ENCODE results near the gene LGALS1.
A peak's percentile ranks its signal among the peaks of the same experiment; 100 is the strongest.

The LGALS1 gene

DNA sequence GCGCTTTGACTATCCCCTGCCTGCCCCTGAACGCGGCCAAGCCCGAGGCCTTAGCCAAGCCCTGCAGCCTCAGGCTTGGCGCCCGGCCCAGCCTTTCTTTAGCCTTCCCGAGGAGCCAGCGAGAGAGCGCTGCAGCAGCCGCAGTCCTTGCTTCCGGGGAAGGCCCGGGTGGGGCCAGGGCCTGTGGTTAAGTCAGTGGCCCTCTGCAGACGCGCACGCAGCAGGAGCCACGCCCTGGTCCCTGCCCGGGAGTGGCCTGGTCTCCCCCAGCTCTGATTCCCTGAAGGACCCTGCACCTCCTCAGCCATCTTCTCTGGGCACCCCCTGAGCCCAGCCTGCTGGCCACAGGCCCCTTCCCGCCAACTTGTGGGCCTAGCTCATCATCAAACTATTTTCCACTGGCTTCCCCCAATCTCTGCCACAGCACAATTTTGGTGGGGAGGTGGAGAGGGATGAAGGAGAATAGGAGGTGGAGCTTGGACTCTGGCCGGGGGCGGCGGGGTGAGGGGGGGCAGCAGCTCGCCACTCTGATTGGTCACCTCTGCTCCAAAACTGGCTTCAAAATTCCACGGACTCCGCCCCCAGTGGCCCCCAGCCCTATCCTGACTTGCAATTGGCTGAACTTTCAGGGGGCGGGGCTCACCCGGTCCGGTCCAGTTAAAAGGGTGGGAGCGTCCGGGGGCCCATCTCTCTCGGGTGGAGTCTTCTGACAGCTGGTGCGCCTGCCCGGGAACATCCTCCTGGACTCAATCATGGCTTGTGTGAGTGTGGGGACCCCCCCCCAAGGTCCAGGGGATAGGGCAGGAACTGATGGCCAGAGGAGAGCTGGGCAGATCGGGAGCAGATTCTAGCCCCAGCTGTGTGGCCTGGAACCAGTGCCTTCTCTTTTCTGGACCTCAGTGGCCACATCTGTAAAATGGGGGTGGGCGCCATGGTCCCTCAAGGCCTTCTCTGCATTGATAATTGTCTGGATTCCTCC lies at the start of gene LGALS1:
Gene LGALS1 (plus strand): TSS at position 686 of the 979 bp plus-strand sequence. CDS start 67 bp downstream, at position 753.
- no peaks in the 10 kb centered on the region for H3K27me3 ChIP-seq (ENCODE audit: control insufficient read depth, insufficient read depth, low read length)
- peaks cover 15% of the 10 kb centered on the region for H3K4me1 ChIP-seq (ENCODE audit: control insufficient read depth, insufficient read depth, low read length)
- peak within 1 kb of the TSS; percentile 57 for H3K4me3 ChIP-seq (ENCODE audit: low read depth, low read length)
- peak within 1 kb of the TSS; percentile 63 for H3K9ac ChIP-seq (ENCODE audit: low read length)
- H3K36me3 ChIP-seq (ENCODE audit: control insufficient read depth, insufficient read depth, low read length): peaks cover 12% of the 10 kb centered on the region; the same call in 1 of the 2 replicates
- no peaks in the 10 kb centered on the region for H3K9me3 ChIP-seq (ENCODE audit: control insufficient read depth, insufficient read depth, low read depth, low read length)
- H3K27ac ChIP-seq (ENCODE audit: low read depth, low read length): peak within 1 kb of the TSS; percentile 67; the same call in 1 of the 2 replicates

DNA sequence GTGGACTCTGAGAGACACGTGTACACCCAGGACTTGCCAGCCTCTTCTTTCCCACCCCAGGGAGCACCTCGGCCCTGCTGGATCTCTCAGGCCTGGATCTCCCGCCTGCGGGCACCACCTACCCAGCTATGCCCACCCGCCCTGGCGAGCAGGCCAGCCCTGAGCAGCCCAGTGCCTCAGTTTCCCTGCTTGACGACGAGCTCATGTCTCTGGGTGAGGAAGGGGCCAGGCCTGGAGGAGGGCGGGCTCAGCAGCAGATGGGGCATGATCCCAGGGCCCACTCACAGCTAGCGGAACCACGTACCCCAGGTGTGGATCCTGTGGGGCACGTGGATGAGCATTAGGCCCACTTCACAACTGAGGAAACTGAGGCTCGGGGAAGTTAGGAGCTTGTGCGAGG lies 49.7 kb upstream of the LGALS1 start:
- no peaks in the 10 kb centered on the region for H3K9me3 ChIP-seq (ENCODE audit: control insufficient read depth, insufficient read depth, low read depth, low read length)
- H3K4me1 ChIP-seq (ENCODE audit: control insufficient read depth, insufficient read depth, low read length): peaks cover 3% of the 10 kb centered on the region; the same call in 1 of the 2 replicates
- H3K27me3 ChIP-seq (ENCODE audit: control insufficient read depth, insufficient read depth, low read length): no peaks in the 10 kb centered on the region
- H3K9ac ChIP-seq (ENCODE audit: low read length): no peak overlapping the region
- H3K27ac ChIP-seq (ENCODE audit: low read depth, low read length): no peak overlapping the region
- H3K4me3 ChIP-seq (ENCODE audit: low read depth, low read length): no peak overlapping the region
- H3K36me3 ChIP-seq (ENCODE audit: control insufficient read depth, insufficient read depth, low read length): peaks cover 71% of the 10 kb centered on the region

DNA sequence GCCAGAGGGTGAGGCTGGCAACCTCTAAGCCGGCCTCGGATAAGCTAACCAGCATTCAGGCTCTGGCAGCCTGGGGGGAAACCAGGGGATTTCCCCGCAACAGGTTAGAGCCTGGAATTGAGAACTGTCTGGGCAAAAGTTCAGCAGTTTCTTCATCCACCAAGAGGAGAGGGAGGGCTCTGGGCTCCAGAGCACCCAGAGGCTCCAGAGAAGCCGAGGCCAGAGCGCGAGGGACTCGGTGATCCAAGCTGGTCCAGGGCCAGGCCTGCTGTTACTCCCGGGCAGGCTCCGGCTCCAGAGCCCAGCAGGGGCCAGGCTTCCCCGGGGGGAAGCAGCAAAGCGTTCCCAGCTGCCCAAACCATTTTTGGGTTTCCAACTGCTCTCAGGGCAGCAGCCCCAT lies 49.3 kb upstream of the LGALS1 start:
- H3K27ac ChIP-seq (ENCODE audit: low read depth, low read length): no peak overlapping the region
- peaks cover 71% of the 10 kb centered on the region for H3K36me3 ChIP-seq (ENCODE audit: control insufficient read depth, insufficient read depth, low read length)
- H3K9me3 ChIP-seq (ENCODE audit: control insufficient read depth, insufficient read depth, low read depth, low read length): no peaks in the 10 kb centered on the region
- no peak overlapping the region for H3K9ac ChIP-seq (ENCODE audit: low read length)
- no peak overlapping the region for H3K4me3 ChIP-seq (ENCODE audit: low read depth, low read length)
- peaks cover 3% of the 10 kb centered on the region; the same call in 1 of the 2 replicates for H3K4me1 ChIP-seq (ENCODE audit: control insufficient read depth, insufficient read depth, low read length)
- no peaks in the 10 kb centered on the region for H3K27me3 ChIP-seq (ENCODE audit: control insufficient read depth, insufficient read depth, low read length)

DNA sequence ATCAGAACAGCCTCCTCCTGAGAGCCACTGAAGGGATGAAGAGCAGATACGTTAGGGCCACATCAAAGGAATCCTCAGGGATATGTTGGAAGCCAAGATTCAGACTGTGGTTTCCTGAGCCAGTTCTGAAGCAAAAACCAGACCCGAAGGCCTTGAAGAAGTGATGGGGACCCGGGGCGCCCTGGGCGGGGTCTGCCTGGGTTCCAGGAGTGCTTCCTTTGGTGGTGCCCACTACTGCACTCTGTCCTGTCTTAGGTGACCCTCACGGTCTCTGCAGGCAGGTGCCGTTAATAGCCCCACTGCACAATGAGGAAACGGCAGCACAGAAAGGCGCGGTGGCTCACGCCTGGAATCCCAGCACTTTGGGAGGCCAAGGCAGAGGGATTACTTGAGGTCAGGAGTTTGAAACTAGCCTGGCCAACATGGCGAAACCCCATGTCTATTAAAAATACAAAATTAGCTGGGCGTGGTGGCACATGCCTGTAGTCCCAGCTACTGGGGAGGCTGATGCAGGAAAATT lies 48.8 kb upstream of the LGALS1 start:
- peaks cover 71% of the 10 kb centered on the region for H3K36me3 ChIP-seq (ENCODE audit: control insufficient read depth, insufficient read depth, low read length)
- H3K4me1 ChIP-seq (ENCODE audit: control insufficient read depth, insufficient read depth, low read length): peaks cover 3% of the 10 kb centered on the region; the same call in 1 of the 2 replicates
- H3K9ac ChIP-seq (ENCODE audit: low read length): no peak overlapping the region
- H3K27ac ChIP-seq (ENCODE audit: low read depth, low read length): no peak overlapping the region
- no peaks in the 10 kb centered on the region for H3K27me3 ChIP-seq (ENCODE audit: control insufficient read depth, insufficient read depth, low read length)
- H3K9me3 ChIP-seq (ENCODE audit: control insufficient read depth, insufficient read depth, low read depth, low read length): no peaks in the 10 kb centered on the region
- H3K4me3 ChIP-seq (ENCODE audit: low read depth, low read length): no peak overlapping the region

DNA sequence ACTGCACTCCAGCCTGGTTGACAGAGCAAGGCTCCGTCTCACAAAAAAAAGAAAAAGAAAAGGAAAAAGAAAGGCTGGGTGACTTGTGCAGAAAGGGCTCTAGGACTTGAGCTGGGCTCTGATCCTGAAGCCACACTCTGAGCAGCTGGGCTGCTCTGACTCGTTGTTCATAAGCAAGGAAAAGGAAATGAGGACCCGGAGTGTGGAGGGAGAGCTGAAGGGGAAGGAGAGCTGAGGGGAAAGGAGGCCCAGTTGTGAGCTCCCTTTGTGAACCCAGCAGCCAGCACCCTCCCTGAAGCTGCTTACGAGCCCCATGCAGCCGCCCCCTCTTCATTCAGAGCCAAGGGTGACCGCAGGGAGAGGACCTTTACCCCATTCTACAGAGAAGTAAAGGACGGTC lies 48.3 kb upstream of the LGALS1 start:
- no peak overlapping the region for H3K9ac ChIP-seq (ENCODE audit: low read length)

DNA sequence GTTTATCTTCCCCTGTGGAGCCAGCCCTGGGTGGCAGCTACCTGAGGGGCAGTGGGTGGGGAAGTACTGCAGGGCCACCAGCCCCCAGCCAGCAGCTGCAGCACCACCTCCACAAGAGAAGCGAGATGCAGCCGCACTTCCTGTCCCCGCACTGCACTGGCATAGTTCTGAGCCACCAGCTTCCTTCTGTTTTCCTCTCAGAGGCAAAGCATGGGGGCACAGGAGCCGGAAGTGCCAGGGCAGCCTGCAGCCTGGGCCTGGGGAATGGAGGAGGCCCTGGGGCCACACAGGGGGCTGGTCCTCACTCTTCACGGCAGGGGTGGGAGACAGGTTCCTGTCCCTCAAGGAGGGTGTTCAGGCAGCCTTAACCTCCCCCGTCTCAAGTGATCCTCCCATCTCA lies 47.9 kb upstream of the LGALS1 start:
- peaks cover 5% of the 10 kb centered on the region; the same call in 1 of the 2 replicates for H3K4me1 ChIP-seq (ENCODE audit: control insufficient read depth, insufficient read depth, low read length)
- H3K9ac ChIP-seq (ENCODE audit: low read length): no peak overlapping the region
- no peaks in the 10 kb centered on the region for H3K27me3 ChIP-seq (ENCODE audit: control insufficient read depth, insufficient read depth, low read length)
- H3K27ac ChIP-seq (ENCODE audit: low read depth, low read length): no peak overlapping the region
- H3K36me3 ChIP-seq (ENCODE audit: control insufficient read depth, insufficient read depth, low read length): peaks cover 79% of the 10 kb centered on the region
- no peaks in the 10 kb centered on the region for H3K9me3 ChIP-seq (ENCODE audit: control insufficient read depth, insufficient read depth, low read depth, low read length)
- no peak overlapping the region for H3K4me3 ChIP-seq (ENCODE audit: low read depth, low read length)

More for the DNA sequence above, 48.3 kb upstream of the LGALS1 start:
- Histone ChIP-seq H3K4me1 (ENCODE audit: control insufficient read depth, insufficient read depth, low read length) (peaks cover 3% of the 10 kb centered on the region; the same call in 1 of the 2 replicates), H3K4me3 (ENCODE audit: low read depth, low read length) (no peak overlapping the region), H3K27ac (ENCODE audit: low read depth, low read length) (no peak overlapping the region), H3K36me3 (ENCODE audit: control insufficient read depth, insufficient read depth, low read length) (peaks cover 75% of the 10 kb centered on the region), H3K27me3 (ENCODE audit: control insufficient read depth, insufficient read depth, low read length) (no peaks in the 10 kb centered on the region), H3K9me3 (ENCODE audit: control insufficient read depth, insufficient read depth, low read depth, low read length) (no peaks in the 10 kb centered on the region)

DNA sequence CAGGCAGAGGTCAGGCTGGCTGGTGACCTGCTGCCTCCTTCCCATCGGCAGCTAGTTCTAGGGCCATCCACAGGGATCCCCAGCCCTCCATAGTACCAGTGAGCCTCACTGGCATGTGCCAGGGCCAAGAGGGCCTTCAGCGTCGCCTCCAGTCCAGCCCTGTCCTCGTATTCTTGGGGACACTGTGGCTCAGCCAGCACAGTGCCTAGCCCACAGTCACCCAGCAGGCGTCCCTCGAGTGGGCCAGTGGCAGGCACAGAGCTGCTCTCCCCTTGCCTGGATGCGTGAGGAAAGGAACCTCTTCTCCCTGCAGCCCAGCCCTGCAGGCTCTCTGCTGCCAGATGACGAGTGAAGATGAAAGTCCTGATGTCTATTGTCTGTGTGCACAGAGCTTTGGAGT lies 46.6 kb upstream of the LGALS1 start:
- Histone ChIP-seq H3K4me1 (ENCODE audit: control insufficient read depth, insufficient read depth, low read length) (peaks cover 16% of the 10 kb centered on the region), H3K4me3 (ENCODE audit: low read depth, low read length) (no peak overlapping the region), H3K36me3 (ENCODE audit: control insufficient read depth, insufficient read depth, low read length) (peaks cover 71% of the 10 kb centered on the region), H3K9me3 (ENCODE audit: control insufficient read depth, insufficient read depth, low read depth, low read length) (no peaks in the 10 kb centered on the region), H3K27ac (ENCODE audit: low read depth, low read length) (no peak overlapping the region), H3K9ac (ENCODE audit: low read length) (no peak overlapping the region), H3K27me3 (ENCODE audit: control insufficient read depth, insufficient read depth, low read length) (no peaks in the 10 kb centered on the region)

DNA sequence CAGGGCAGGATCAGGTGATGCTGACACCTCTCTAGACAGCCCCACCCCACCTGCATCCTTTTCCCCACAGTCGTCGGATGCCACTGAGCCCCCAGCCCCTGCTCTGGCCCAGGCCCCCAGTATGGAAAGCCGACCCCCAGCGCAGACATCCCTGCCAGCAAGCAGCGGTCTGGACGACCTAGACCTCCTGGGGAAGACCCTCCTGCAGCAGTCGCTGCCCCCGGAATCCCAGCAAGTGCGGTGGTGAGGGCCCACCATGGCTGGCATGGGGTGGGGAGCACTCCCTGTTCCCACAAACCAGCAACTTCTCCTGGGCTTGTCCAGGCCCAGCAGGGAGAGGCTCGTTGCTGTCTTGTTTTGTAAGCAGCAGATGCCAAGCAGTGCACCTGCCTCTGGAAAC lies 45.5 kb upstream of the LGALS1 start:
- peaks cover 62% of the 10 kb centered on the region for H3K36me3 ChIP-seq (ENCODE audit: control insufficient read depth, insufficient read depth, low read length)
- no peak overlapping the region for H3K27ac ChIP-seq (ENCODE audit: low read depth, low read length)
- no peaks in the 10 kb centered on the region for H3K9me3 ChIP-seq (ENCODE audit: control insufficient read depth, insufficient read depth, low read depth, low read length)
- H3K9ac ChIP-seq (ENCODE audit: low read length): no peak overlapping the region
- H3K27me3 ChIP-seq (ENCODE audit: control insufficient read depth, insufficient read depth, low read length): no peaks in the 10 kb centered on the region
- peaks cover 24% of the 10 kb centered on the region for H3K4me1 ChIP-seq (ENCODE audit: control insufficient read depth, insufficient read depth, low read length)
- H3K4me3 ChIP-seq (ENCODE audit: low read depth, low read length): no peak overlapping the region

DNA sequence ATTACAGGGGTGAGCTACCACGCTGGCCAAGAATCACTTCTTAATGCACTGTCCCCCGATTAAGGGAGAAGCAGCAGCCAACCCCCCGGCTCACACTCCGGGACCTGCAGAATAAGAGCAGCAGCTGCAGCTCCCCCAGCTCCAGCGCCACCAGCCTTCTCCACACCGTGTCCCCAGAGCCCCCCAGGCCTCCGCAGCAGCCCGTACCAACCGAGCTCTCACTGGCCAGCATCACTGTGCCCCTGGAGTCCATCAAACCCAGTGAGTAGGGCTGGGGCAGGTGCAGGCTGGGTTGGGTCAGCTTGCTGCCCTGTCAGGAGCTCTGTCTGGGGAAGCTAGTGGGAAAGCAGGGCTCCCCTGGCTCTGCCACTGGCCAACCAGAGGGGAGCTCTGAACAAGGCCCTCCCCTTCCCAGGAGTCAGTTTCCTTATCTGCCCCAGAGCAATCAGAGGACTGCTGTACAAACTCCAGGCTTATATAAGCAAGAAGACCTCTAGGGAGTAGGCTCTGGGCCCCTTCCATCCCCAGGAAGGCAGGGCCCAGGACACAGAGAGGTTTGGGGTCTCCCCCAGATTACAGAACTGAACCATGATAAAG lies 44.5 kb upstream of the LGALS1 start:
- Histone ChIP-seq H3K9ac (ENCODE audit: low read length) (no peak overlapping the region), H3K36me3 (ENCODE audit: control insufficient read depth, insufficient read depth, low read length) (peaks cover 52% of the 10 kb centered on the region), H3K27ac (ENCODE audit: low read depth, low read length) (no peak overlapping the region), H3K4me1 (ENCODE audit: control insufficient read depth, insufficient read depth, low read length) (peaks cover 24% of the 10 kb centered on the region), H3K27me3 (ENCODE audit: control insufficient read depth, insufficient read depth, low read length) (no peaks in the 10 kb centered on the region), H3K9me3 (ENCODE audit: control insufficient read depth, insufficient read depth, low read depth, low read length) (no peaks in the 10 kb centered on the region), H3K4me3 (ENCODE audit: low read depth, low read length) (no peak overlapping the region)

DNA sequence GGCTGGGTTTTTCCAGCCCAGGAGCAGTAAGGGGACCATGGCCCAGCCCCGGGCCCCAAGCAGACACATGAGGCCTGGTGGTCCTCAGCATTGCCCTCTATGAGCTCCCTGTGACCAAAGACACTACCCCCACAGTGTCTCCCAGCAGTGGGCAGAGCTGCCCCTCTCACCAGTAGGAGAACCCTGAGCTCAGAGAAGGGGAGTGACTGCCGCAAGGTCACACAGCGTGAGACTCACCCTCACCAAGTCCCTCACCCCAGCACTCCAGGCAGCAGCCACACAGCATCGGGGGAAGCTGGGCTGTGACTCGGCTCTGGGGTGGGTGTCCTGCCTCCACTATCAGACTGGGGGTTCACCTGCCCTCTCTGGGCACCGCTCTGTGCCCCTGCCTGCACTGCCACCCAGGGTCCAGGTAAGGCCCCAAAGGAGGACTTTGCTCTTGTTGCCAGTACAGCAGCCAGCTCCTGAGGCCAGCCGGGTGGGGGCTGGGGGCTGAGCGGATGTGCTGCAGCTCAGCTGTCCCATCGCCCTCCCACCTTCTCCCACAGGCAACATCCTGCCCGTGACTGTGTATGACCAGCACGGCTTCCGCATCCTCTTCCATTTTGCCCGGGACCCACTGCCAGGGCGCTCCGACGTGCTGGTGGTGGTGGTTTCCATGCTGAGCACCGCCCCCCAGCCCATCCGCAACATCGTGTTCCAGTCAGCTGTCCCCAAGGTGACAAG lies 43.8 kb upstream of the LGALS1 start:
- H3K4me1 ChIP-seq (ENCODE audit: control insufficient read depth, insufficient read depth, low read length): peaks cover 28% of the 10 kb centered on the region
- H3K9me3 ChIP-seq (ENCODE audit: control insufficient read depth, insufficient read depth, low read depth, low read length): no peaks in the 10 kb centered on the region
- H3K36me3 ChIP-seq (ENCODE audit: control insufficient read depth, insufficient read depth, low read length): peaks cover 47% of the 10 kb centered on the region
- no peak overlapping the region for H3K9ac ChIP-seq (ENCODE audit: low read length)
- H3K27me3 ChIP-seq (ENCODE audit: control insufficient read depth, insufficient read depth, low read length): no peaks in the 10 kb centered on the region
- H3K27ac ChIP-seq (ENCODE audit: low read depth, low read length): no peak overlapping the region
- no peak overlapping the region for H3K4me3 ChIP-seq (ENCODE audit: low read depth, low read length)

Measured in HUES6 (cell line).